Omental fat pad (tissue), 4 donors: ENCODE data around the gene RADIL. TPM values are rescaled to one million over a fixed set of nuclear protein-coding genes. Genes with fewer than 3 reads are reported as not detected.

Experiments
- ATAC-seq: fragments of 150-250 bp; one replicate; pipeline ENCODE4 v1.9.1; 2016; ENCODE audit warnings: mild to moderate bottlenecking, moderate library complexity; ENCODE audit not compliant: low FRiP score
- DNase-seq: peaks from one replicate; pipeline ENCODE4 v3.0.0-alpha.2; 2019; ENCODE audit warnings: low spot score
- CTCF ChIP-seq, 3 donors: fragments of 450-650 bp; IDR thresholded peaks; one replicate each; pipeline ENCODE4 v1.5.1; 2016 to 2017; ENCODE audit warnings: antibody characterized with exemption in 3 of 3, mild to moderate bottlenecking in 3 of 3, moderate library complexity in 2 of 3
- total RNA-seq, 4 donors: library from RNA; depleted of rRNA; stranded (reverse); fragments of >200 nt; gene quantifications; one replicate each; pipeline ENCODE4 v1.1.0, GENCODE V29; 2016

RADIL gene
- total RNA-seq, 4 donors from 2014 or later = 1.1 to 12.3 (median 4.4) TPM

- ATAC-seq (no peak), DNase-seq (no peak)
- TF ChIP-seq CTCF (IDR thresholded peaks at IDR 0.05) = no peak
These were observed 102.0 kb downstream of the RADIL start for GRCh38 chr7:4781366-4782069.

GRCh38 chr7:4779118-4779517, 104.4 kb downstream of the RADIL start:
- ATAC-seq = no peak
- no peak for TF ChIP-seq CTCF (IDR thresholded peaks at IDR 0.05)
- DNase-seq = no peak

- ATAC-seq (peak; percentile 60), DNase-seq (no peak)
- TF ChIP-seq CTCF (IDR thresholded peaks at IDR 0.05) = no peak
These were observed 107.5 kb downstream of the RADIL start for GRCh38 chr7:4775848-4776623.

- ATAC-seq = peak; percentile 90
- TF ChIP-seq CTCF (IDR thresholded peaks at IDR 0.05) = no peak
These were observed 108.2 kb downstream of the RADIL start, which contains the start of gene AP5Z1 for GRCh38 chr7:4775250-4775847. AP5Z1 (plus strand) TSS chr7:4775623; CDS start chr7:4775716, 93 bp downstream.

GRCh38 chr7:4774658-4775249, 108.8 kb downstream of the RADIL start:
- DNase-seq (no peak), ATAC-seq (peak; percentile 44)
- no peak for TF ChIP-seq CTCF (IDR thresholded peaks at IDR 0.05)

More at GRCh38 chr7:4775250-4775847, 108.2 kb downstream of the RADIL start, which contains the start of gene AP5Z1:
- peak; percentile 96 for DNase-seq

GRCh38 chr7:4774007-4774406, 109.5 kb downstream of the RADIL start:
- DNase-seq (no peak), ATAC-seq (no peak)
- TF ChIP-seq CTCF (IDR thresholded peaks at IDR 0.05) = no peak
